Measurements from ENCODE around the gene C17orf107.

DNA sequence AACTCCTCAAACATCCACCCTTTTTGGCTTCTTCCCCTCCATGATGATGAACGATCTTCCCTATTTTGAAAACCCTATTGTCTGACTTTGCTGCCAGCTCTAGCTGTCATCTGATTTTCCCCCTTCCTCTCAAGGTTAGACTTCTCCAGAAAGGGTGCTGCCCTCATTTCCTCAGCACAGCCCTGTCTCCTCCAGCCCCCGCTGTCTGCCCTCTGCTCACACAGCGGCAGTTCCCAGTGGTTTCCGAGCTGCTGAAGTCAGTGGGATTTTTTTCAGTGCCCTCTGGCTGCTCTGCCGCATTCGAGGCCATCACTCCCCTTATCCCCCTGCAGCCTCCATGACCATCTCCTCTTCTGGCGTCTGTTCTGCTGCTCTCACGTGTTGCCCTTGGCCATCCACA lies 26.6 kb upstream of the C17orf107 start:
- TF ChIP-seq CTCF (IDR thresholded peaks at IDR 0.05) (no peak), POLR2A (IDR thresholded peaks at IDR 0.05) (no peak)
